Muscle layer of colon (tissue), 2 donors: Measurements from ENCODE around the gene ZNF786.
A peak's percentile ranks its signal among the peaks of the same experiment; 100 is the strongest.
"Not testable (repeated sequence)": the region's sequence is repeated elsewhere in the genome, so short reads cannot be mapped to it uniquely, and the experiment has no call there.

ENCODE experiments used
- H3K27ac ChIP-seq: one replicate; pipeline ENCODE4 v1.7.0; 2013; ENCODE audit warnings: low read depth, mild to moderate bottlenecking, low read length, moderate library complexity
- H3K27me3 ChIP-seq, 2 donors: one replicate each; pipeline ENCODE4 v1.7.0; 2013; ENCODE audit warnings: low read length in 2 of 2, mild to moderate bottlenecking in 2 of 2; ENCODE audit not compliant: insufficient read depth in 2 of 2, control insufficient read depth in 1 of 2
- H3K36me3 ChIP-seq: one replicate; pipeline ENCODE4 v1.7.0; 2013; ENCODE audit warnings: mild to moderate bottlenecking, low read length; ENCODE audit not compliant: insufficient read depth
- H3K4me1 ChIP-seq: one replicate; pipeline ENCODE4 v1.7.0; 2013; ENCODE audit warnings: mild to moderate bottlenecking, low read length; ENCODE audit not compliant: insufficient read depth
- H3K4me3 ChIP-seq, 2 donors: one replicate each; pipeline ENCODE4 v1.7.0; 2013; ENCODE audit warnings: low read length in 2 of 2, low read depth in 1 of 2, mild to moderate bottlenecking in 1 of 2, moderate library complexity in 1 of 2
- H3K9ac ChIP-seq: one replicate; pipeline ENCODE4 v1.7.0; 2013; ENCODE audit warnings: low read length
- H3K9me3 ChIP-seq: one replicate; pipeline ENCODE4 v1.7.0; 2013; ENCODE audit warnings: mild to moderate bottlenecking, low read length
- donor health status: abdominal sarcoma.
- donor health status: Adenocarcinoma of cecum.

Gene ZNF786

GRCh38 chr7:149053885-149054284, 36.6 kb downstream of the ZNF786 start:
- no peak overlapping the region for H3K9ac ChIP-seq
- no peaks in the 10 kb centered on the region for H3K36me3 ChIP-seq
- H3K27ac ChIP-seq, result no peak overlapping the region
- no peaks in the 10 kb centered on the region for H3K4me1 ChIP-seq
- no peaks in the 10 kb centered on the region for H3K9me3 ChIP-seq
- no peaks in the 10 kb centered on the region for H3K27me3 ChIP-seq
- H3K4me3 ChIP-seq, result no peak overlapping the region

- Histone ChIP-seq H3K4me1 (no peaks in the 10 kb centered on the region), H3K9ac (no peak overlapping the region), H3K36me3 (no peaks in the 10 kb centered on the region), H3K9me3 (no peaks in the 10 kb centered on the region), H3K4me3 (no peak overlapping the region), H3K27ac (no peak overlapping the region), H3K27me3 (no peaks in the 10 kb centered on the region)
Observed at GRCh38 chr7:149053384-149053783, 37.1 kb downstream of the ZNF786 start.

GRCh38 chr7:149050941-149051340, 39.6 kb downstream of the ZNF786 start:
- Histone ChIP-seq H3K4me1 (no peaks in the 10 kb centered on the region), H3K9me3 (no peaks in the 10 kb centered on the region), H3K27ac (no peak overlapping the region), H3K36me3 (no peaks in the 10 kb centered on the region), H3K4me3 (no peak overlapping the region), H3K27me3 (no peaks in the 10 kb centered on the region), H3K9ac (no peak overlapping the region)

- Histone ChIP-seq H3K9ac (no peak overlapping the region), H3K9me3 (no peaks in the 10 kb centered on the region), H3K27me3 (no peaks in the 10 kb centered on the region), H3K4me3 (no peak overlapping the region), H3K36me3 (no peaks in the 10 kb centered on the region), H3K27ac (no peak overlapping the region), H3K4me1 (no peaks in the 10 kb centered on the region)
Observed at GRCh38 chr7:149048805-149049204, 41.7 kb downstream of the ZNF786 start.

DNA sequence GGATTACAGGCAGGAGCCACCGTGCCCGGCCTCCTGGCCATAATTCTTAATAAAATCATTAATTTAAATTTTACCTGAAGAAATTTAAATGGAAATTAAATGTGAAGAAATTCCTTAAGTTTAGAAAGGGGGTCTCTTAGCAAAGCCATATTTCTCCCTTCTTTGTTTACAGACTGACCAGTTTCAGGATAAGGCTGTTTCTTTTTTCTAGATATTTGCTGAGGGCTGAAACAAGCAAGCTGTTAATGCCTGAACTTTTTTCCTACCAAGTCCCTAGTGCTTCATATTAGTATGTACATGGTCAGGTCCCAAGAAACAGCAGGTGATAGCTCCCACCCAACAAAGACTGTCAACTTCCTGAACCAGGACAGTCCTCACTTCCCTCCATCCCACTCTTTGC, 44.1 kb downstream of the ZNF786 start:
- Histone ChIP-seq H3K9me3 (no peaks in the 10 kb centered on the region), H3K9ac (no peak overlapping the region), H3K4me1 (no peaks in the 10 kb centered on the region), H3K27ac (no peak overlapping the region), H3K36me3 (no peaks in the 10 kb centered on the region), H3K27me3 (no peaks in the 10 kb centered on the region), H3K4me3 (no peak overlapping the region)

DNA sequence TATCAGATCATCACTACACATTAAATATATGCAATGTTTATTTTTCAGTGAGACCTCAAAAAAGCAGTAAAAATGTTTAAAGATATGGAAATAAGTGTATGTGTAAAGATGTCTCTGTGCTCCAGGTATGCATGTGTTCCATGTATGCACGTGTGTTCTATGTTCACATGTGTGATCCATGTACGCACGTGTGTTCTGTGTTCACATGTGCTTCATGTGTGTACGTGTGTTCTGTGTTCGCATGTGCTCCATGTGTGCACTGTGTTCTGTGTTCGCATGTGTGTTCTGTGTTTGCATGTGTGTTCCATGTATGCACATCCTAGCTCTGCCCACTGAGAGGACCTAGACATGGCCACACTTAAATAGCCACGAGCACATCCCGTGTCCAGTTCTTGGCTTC, 46.6 kb downstream of the ZNF786 start:
- no peak overlapping the region for H3K4me3 ChIP-seq
- no peak overlapping the region for H3K27ac ChIP-seq
- no peaks in the 10 kb centered on the region for H3K9me3 ChIP-seq
- no peaks in the 10 kb centered on the region for H3K4me1 ChIP-seq
- no peaks in the 10 kb centered on the region for H3K36me3 ChIP-seq
- H3K9ac ChIP-seq, result no peak overlapping the region
- no peaks in the 10 kb centered on the region for H3K27me3 ChIP-seq

GRCh38 chr7:149041350-149041749, 49.2 kb downstream of the ZNF786 start:
- Histone ChIP-seq H3K27ac (no peak overlapping the region), H3K4me3 (no peak overlapping the region), H3K27me3 (no peaks in the 10 kb centered on the region), H3K9ac (no peak overlapping the region), H3K36me3 (no peaks in the 10 kb centered on the region), H3K4me1 (no peaks in the 10 kb centered on the region), H3K9me3 (no peaks in the 10 kb centered on the region)

- not testable (repeated sequence) for H3K9me3 ChIP-seq, H3K27ac ChIP-seq, H3K9ac ChIP-seq, H3K36me3 ChIP-seq, H3K4me1 ChIP-seq, H3K27me3 ChIP-seq, H3K4me3 ChIP-seq
Observed at GRCh38 chr7:149038641-149039040, 51.9 kb downstream of the ZNF786 start.

DNA sequence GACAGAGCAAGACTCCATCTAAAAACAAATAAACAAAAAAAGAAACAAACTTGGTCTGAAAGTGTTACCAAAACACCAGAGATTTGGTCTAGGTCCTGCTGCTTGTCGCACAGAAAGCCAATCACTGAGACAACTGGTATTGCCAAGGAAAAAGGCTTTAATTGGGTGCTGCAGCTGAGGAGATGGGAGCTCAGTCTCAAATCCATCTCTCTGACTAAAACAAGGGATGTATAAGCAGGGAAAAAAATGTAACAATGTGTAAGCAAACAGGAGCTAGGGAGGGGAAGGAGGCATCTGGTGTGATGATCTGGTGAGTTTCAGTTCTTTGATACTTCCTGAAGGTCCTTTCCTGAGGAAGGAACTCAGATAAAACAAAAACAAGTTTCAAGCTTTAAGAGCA, 53.8 kb downstream of the ZNF786 start:
- H3K4me1 ChIP-seq, result no peaks in the 10 kb centered on the region
- H3K27me3 ChIP-seq, result no peaks in the 10 kb centered on the region
- H3K9ac ChIP-seq, result no peak overlapping the region
- no peaks in the 10 kb centered on the region for H3K9me3 ChIP-seq
- H3K4me3 ChIP-seq, result no peak overlapping the region
- no peaks in the 10 kb centered on the region for H3K36me3 ChIP-seq
- H3K27ac ChIP-seq, result no peak overlapping the region

DNA sequence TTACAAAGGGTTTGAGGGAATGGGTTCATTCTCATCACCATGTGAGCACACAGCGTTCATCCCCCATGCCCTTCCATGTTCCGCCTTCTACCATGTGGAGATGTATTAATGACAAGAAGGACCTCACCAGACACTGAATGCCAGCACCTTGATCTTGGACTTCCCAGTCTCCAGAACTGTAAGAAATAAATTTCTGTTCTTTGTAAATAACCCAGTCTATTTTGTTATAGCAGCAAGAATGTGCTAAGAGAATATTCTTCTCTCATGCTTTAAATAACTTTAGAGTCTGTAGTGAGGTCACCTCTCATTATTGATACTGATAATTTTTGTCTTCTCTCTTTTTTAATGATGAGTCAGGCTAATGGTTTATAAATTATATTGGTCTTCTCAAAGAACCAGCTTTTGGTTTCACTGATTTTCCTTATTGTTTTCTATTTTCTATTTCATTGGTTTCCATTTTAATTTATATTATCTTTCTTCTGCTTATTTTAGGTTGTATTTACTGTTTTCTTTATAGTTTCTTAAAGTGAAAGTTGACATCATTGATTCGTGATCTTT, 59.1 kb downstream of the ZNF786 start:
- H3K27me3 ChIP-seq, result no peaks in the 10 kb centered on the region
- no peak overlapping the region for H3K27ac ChIP-seq
- no peak overlapping the region for H3K4me3 ChIP-seq
- no peaks in the 10 kb centered on the region for H3K9me3 ChIP-seq
- H3K36me3 ChIP-seq, result no peaks in the 10 kb centered on the region
- no peak overlapping the region for H3K9ac ChIP-seq
- peaks cover 12% of the 10 kb centered on the region for H3K4me1 ChIP-seq

DNA sequence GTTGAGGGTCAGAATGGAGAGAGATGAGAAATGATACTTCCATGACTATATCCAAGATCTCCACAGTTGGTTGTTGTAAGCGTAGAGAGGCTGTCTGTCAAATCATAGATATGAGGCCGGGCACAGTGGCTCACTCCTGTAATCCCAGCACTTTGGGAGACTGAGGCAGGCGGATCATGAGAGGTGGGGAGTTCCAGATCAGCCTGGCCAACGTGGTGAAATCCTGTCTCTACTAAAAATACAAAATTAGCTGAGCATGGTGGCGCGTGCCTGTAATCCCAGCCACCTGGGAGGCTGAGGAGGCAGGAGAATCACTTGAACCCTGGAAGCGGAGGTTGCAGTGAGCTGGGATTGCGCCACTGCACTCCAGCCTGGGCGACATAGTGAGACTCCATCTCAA, 60.1 kb downstream of the ZNF786 start:
- not testable (repeated sequence) for H3K27me3 ChIP-seq, H3K9me3 ChIP-seq, H3K9ac ChIP-seq, H3K27ac ChIP-seq, H3K4me3 ChIP-seq, H3K36me3 ChIP-seq
- H3K4me1 ChIP-seq, result peaks cover 13% of the 10 kb centered on the region

GRCh38 chr7:149028346-149029109, 62.0 kb downstream of the ZNF786 start, which contains the start of gene PDIA4:
PDIA4 (minus strand) TSS chr7:149028505; CDS start chr7:149028408, 97 bp downstream.
- Histone ChIP-seq H3K27me3 (no peaks in the 10 kb centered on the region), H3K4me1 (peaks cover 13% of the 10 kb centered on the region), H3K36me3 (no peaks in the 10 kb centered on the region), H3K4me3 (peak within 1 kb of the TSS; percentile 75 to 92), H3K9me3 (no peaks in the 10 kb centered on the region), H3K9ac (peak within 1 kb of the TSS; percentile 67), H3K27ac (peak within 1 kb of the TSS; percentile 98)
